DMS 273 (cell line): ENCODE results near the gene ANKRD11.
"Not testable (repeated sequence)": the region's sequence is repeated elsewhere in the genome, so short reads cannot be mapped to it uniquely, and the experiment has no call there.

Experiments
- DNase-seq: peaks from one replicate; lab custom pipeline; 2025; ENCODE audit not compliant: unreplicated experiment; lab: John Stamatoyannopoulos, UW

The ANKRD11 gene

GRCh38 chr16:89304941-89305705 is 185.2 kb downstream of the ANKRD11 start:
- no peak for DNase-seq

- DNase-seq: no peak
Observed at GRCh38 chr16:89304181-89304851, 186.0 kb downstream of the ANKRD11 start.

GRCh38 chr16:89303617-89304016 is 186.7 kb downstream of the ANKRD11 start:
- no peak for DNase-seq

- DNase-seq: no peak
Observed at GRCh38 chr16:89300976-89301360, 189.4 kb downstream of the ANKRD11 start.

- DNase-seq: no peak
Observed at GRCh38 chr16:89300311-89300975, 189.9 kb downstream of the ANKRD11 start.

GRCh38 chr16:89299357-89300111 is 190.8 kb downstream of the ANKRD11 start:
- not testable (repeated sequence) for DNase-seq

- DNase-seq: no peak
Observed at GRCh38 chr16:89298623-89299225, 191.6 kb downstream of the ANKRD11 start.

- no peak for DNase-seq
Observed at GRCh38 chr16:89297910-89298545, 192.3 kb downstream of the ANKRD11 start.

GRCh38 chr16:89297156-89297874 is 193.0 kb downstream of the ANKRD11 start:
- DNase-seq: no peak

- no peak for DNase-seq
Observed at GRCh38 chr16:89295915-89296314, 194.4 kb downstream of the ANKRD11 start.

GRCh38 chr16:89295071-89295900 is 195.1 kb downstream of the ANKRD11 start:
- DNase-seq: no peak

- no peak for DNase-seq
Observed at GRCh38 chr16:89294486-89294885, 195.9 kb downstream of the ANKRD11 start.

GRCh38 chr16:89293276-89294143 is 196.9 kb downstream of the ANKRD11 start:
- DNase-seq: no peak

GRCh38 chr16:89292443-89293078 is 197.8 kb downstream of the ANKRD11 start:
- DNase-seq: no peak

- no peak for DNase-seq
Observed at GRCh38 chr16:89291776-89292175, 198.6 kb downstream of the ANKRD11 start.

GRCh38 chr16:89291363-89291762 is 199.0 kb downstream of the ANKRD11 start:
- DNase-seq: no peak

- DNase-seq: no peak
Observed at GRCh38 chr16:89290887-89291286, 199.5 kb downstream of the ANKRD11 start.
